SJSA1 (cell line): ENCODE data around the gene CRYBG1. TPM values are rescaled to one million over a fixed set of nuclear protein-coding genes. Genes with fewer than 3 reads are reported as not detected.

Experiments used
- DNase-seq, 2 experiments: peaks; one replicate each; pipeline ENCODE4 v3.0.0-alpha.2; 2015 to 2020; ENCODE audit warnings: low spot score in 2 of 2, low read depth in 1 of 2
- H3K27ac ChIP-seq: fragments of 250-450 bp; sonication (Bioruptor Pico); 2 replicates; pipeline ENCODE4 v1.5.1; 2020; ENCODE audit warnings: mild to moderate bottlenecking, moderate library complexity
- H3K27me3 ChIP-seq: fragments of 250-450 bp; sonication (Bioruptor Pico); replicated peaks from 2 replicates; pipeline ENCODE4 v1.5.1; 2020; ENCODE audit warnings: mild to moderate bottlenecking, moderate library complexity
- H3K36me3 ChIP-seq: fragments of 250-450 bp; sonication (Bioruptor Pico); 2 replicates; pipeline ENCODE4 v1.5.1; 2020; ENCODE audit warnings: mild to moderate bottlenecking
- H3K4me1 ChIP-seq: fragments of 250-450 bp; sonication (Bioruptor Pico); replicated peaks from 2 replicates; pipeline ENCODE4 v1.6.1; 2021; ENCODE audit warnings: mild to moderate bottlenecking
- H3K4me3 ChIP-seq: fragments of 250-450 bp; sonication (Bioruptor Pico); 2 replicates; pipeline ENCODE4 v1.5.1; 2020; ENCODE audit warnings: mild to moderate bottlenecking
- H3K9me3 ChIP-seq: fragments of 250-450 bp; sonication (Bioruptor Pico); replicated peaks from 2 replicates; pipeline ENCODE4 v1.5.1; 2020; ENCODE audit warnings: mild to moderate bottlenecking
- total RNA-seq: library from RNA; depleted of rRNA; stranded (reverse); fragments of >200 nt; shearing (Covaris generic); gene quantifications from 2 replicates; pipeline ENCODE4 v1.2.3, GENCODE V29; 2014; rRNA removed

The CRYBG1 gene
- 6.4 and 10.1 TPM in 2 replicates for total RNA-seq

- peaks cover 3% of the 10 kb centered on the region; the same call in 1 of the 2 replicates for H3K27me3 ChIP-seq
These were observed at the start of gene CRYBG1 for GRCh38 chr6:106360410-106360988. Gene CRYBG1, plus strand, starts transcription at chr6:106360717. Its CDS starts 192 bp downstream, at chr6:106360909.

GRCh38 chr6:106315765-106316374 is 44.6 kb upstream of the CRYBG1 start:
- no peaks in the 10 kb centered on the region for H3K9me3 ChIP-seq
- peaks cover 19% of the 10 kb centered on the region for H3K4me1 ChIP-seq
- no peak overlapping the region for H3K27ac ChIP-seq
- H3K4me3 ChIP-seq = no peak overlapping the region
- no peak for DNase-seq
- H3K36me3 ChIP-seq = peaks cover 34% of the 10 kb centered on the region
- H3K27me3 ChIP-seq = no peaks in the 10 kb centered on the region

More at GRCh38 chr6:106360410-106360988, at the start of gene CRYBG1:
- H3K9me3 ChIP-seq = 0 out of 2 replicates have a peak, but pooled peaks cover 2% of the 10 kb centered on the region
- H3K4me1 ChIP-seq = peaks cover 12% of the 10 kb centered on the region
- no peaks in the 10 kb centered on the region for H3K36me3 ChIP-seq
- DNase-seq = peak; percentile 37 to 55
- H3K4me3 ChIP-seq = peak within 1 kb of the TSS; percentile 36
- H3K27ac ChIP-seq = no peak within 1 kb of the TSS

GRCh38 chr6:106316375-106316766 is 44.1 kb upstream of the CRYBG1 start:
- DNase-seq = no peak
- Histone ChIP-seq H3K36me3 (peaks cover 30% of the 10 kb centered on the region), H3K27me3 (no peaks in the 10 kb centered on the region), H3K9me3 (no peaks in the 10 kb centered on the region), H3K4me3 (no peak overlapping the region), H3K4me1 (peaks cover 14% of the 10 kb centered on the region), H3K27ac (no peak overlapping the region)

GRCh38 chr6:106318061-106318460 is 42.5 kb upstream of the CRYBG1 start:
- no peak overlapping the region for H3K27ac ChIP-seq
- no peaks in the 10 kb centered on the region for H3K27me3 ChIP-seq
- peaks cover 30% of the 10 kb centered on the region for H3K36me3 ChIP-seq
- peaks cover 9% of the 10 kb centered on the region; the same call in 1 of the 2 replicates for H3K4me1 ChIP-seq
- no peak overlapping the region for H3K4me3 ChIP-seq
- no peaks in the 10 kb centered on the region for H3K9me3 ChIP-seq
- no peak for DNase-seq

- Histone ChIP-seq H3K4me1 (peaks cover 8% of the 10 kb centered on the region), H3K9me3 (no peaks in the 10 kb centered on the region), H3K27me3 (no peaks in the 10 kb centered on the region), H3K27ac (no peak overlapping the region), H3K4me3 (no peak overlapping the region), H3K36me3 (peaks cover 22% of the 10 kb centered on the region)
- DNase-seq = no peak
These were observed 41.7 kb upstream of the CRYBG1 start for GRCh38 chr6:106318851-106319250.

- Histone ChIP-seq H3K9me3 (no peaks in the 10 kb centered on the region), H3K36me3 (0 out of 2 replicates have a peak, but pooled peaks cover 10% of the 10 kb centered on the region), H3K4me1 (peaks cover 20% of the 10 kb centered on the region), H3K27me3 (no peaks in the 10 kb centered on the region), H3K4me3 (no peak overlapping the region), H3K27ac (no peak overlapping the region)
- no peak for DNase-seq
These were observed 38.6 kb upstream of the CRYBG1 start for GRCh38 chr6:106321940-106322339.

- Histone ChIP-seq H3K4me3 (peak overlapping the region; percentile 74), H3K9me3 (no peaks in the 10 kb centered on the region), H3K27me3 (no peaks in the 10 kb centered on the region), H3K36me3 (0 out of 2 replicates have a peak, but pooled peaks cover 10% of the 10 kb centered on the region), H3K4me1 (peaks cover 12% of the 10 kb centered on the region), H3K27ac (peak overlapping the region; percentile 65)
- no peak for DNase-seq
These were observed 35.7 kb upstream of the CRYBG1 start for GRCh38 chr6:106324726-106325335.

- Histone ChIP-seq H3K4me3 (peak within 1 kb of the TSS; percentile 74), H3K4me1 (peaks cover 12% of the 10 kb centered on the region), H3K9me3 (no peaks in the 10 kb centered on the region), H3K27ac (peak within 1 kb of the TSS; percentile 65), H3K27me3 (no peaks in the 10 kb centered on the region), H3K36me3 (0 out of 2 replicates have a peak, but pooled peaks cover 10% of the 10 kb centered on the region)
- peak; percentile 94 to 99 for DNase-seq
These were observed 35.0 kb upstream of the CRYBG1 start, which contains the start of gene ATG5 for GRCh38 chr6:106325336-106326178. Gene ATG5, minus strand, starts transcription at chr6:106325760. Its CDS starts 9,552 bp downstream, at chr6:106316208.

- Histone ChIP-seq H3K36me3 (no peaks in the 10 kb centered on the region), H3K27me3 (no peaks in the 10 kb centered on the region; the same call in 1 of the 2 replicates), H3K4me3 (no peak overlapping the region), H3K4me1 (peaks cover 5% of the 10 kb centered on the region), H3K27ac (no peak overlapping the region), H3K9me3 (0 out of 2 replicates have a peak, but pooled peaks cover 4% of the 10 kb centered on the region)
- peak in 1 of 2 experiments; percentile 46 for DNase-seq
These were observed 25.7 kb upstream of the CRYBG1 start for GRCh38 chr6:106334646-106335448.

- H3K4me1 ChIP-seq = peaks cover 13% of the 10 kb centered on the region
- no peak overlapping the region for H3K4me3 ChIP-seq
- DNase-seq = peak; percentile 69 to 71
- H3K27me3 ChIP-seq = no peaks in the 10 kb centered on the region
- no peaks in the 10 kb centered on the region for H3K36me3 ChIP-seq
- H3K27ac ChIP-seq = peak overlapping the region; percentile 18; the same call in 1 of the 2 replicates
- no peaks in the 10 kb centered on the region for H3K9me3 ChIP-seq
These were observed 21.0 kb upstream of the CRYBG1 start for GRCh38 chr6:106339334-106340029.

- no peaks in the 10 kb centered on the region for H3K4me1 ChIP-seq
- DNase-seq = no peak
- no peaks in the 10 kb centered on the region for H3K36me3 ChIP-seq
- no peaks in the 10 kb centered on the region for H3K9me3 ChIP-seq
- no peaks in the 10 kb centered on the region for H3K27me3 ChIP-seq
- H3K27ac ChIP-seq = no peak overlapping the region
- H3K4me3 ChIP-seq = no peak overlapping the region
These were observed 13.3 kb upstream of the CRYBG1 start for GRCh38 chr6:106347219-106347618.

GRCh38 chr6:106356378-106356777 is 4.1 kb upstream of the CRYBG1 start:
- 0 out of 2 replicates have a peak, but pooled peaks cover 2% of the 10 kb centered on the region for H3K9me3 ChIP-seq
- no peak overlapping the region for H3K27ac ChIP-seq
- H3K36me3 ChIP-seq = no peaks in the 10 kb centered on the region
- peaks cover 12% of the 10 kb centered on the region for H3K4me1 ChIP-seq
- no peak overlapping the region for H3K4me3 ChIP-seq
- peaks cover 3% of the 10 kb centered on the region; the same call in 1 of the 2 replicates for H3K27me3 ChIP-seq
- DNase-seq = no peak
